SHP77 treated with DMSO at 0.1 percent for 48 hours (cell line): Measurements from ENCODE around the gene LRRTM3.

Experiments used
- DNase-seq: peaks from one replicate; lab custom pipeline; 2025; lab: John Stamatoyannopoulos, UW

LRRTM3 gene

DNA sequence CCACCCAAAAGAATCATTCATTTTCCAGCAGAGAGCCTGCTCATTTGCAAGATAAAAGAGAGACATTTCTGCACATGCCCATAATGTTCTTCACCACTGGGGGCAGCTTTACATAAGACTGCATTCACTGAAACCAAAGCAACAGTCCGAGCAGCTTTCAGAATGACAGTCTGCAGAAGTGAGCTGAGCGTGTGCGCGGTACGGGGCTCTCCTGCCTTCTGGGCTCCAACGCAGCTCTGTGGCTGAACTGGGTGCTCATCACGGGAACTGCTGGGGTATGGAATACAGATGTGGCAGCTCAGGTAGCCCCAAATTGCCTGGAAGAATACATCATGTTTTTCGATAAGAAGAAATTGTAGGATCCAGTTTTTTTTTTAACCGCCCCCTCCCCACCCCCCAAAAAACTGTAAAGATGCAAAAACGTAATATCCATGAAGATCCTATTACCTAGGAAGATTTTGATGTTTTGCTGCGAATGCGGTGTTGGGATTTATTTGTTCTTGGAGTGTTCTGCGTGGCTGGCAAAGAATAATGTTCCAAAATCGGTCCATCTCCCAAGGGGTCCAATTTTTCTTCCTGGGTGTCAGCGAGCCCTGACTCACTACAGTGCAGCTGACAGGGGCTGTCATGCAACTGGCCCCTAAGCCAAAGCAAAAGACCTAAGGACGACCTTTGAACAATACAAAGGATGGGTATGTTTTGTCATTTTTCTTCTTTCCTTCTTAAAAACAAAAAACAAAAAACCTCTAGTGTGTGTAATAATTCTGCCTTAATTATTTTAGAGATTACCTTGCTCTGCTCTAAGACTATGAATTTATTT is at the start of gene LRRTM3:
Gene LRRTM3, plus strand, starts transcription at position 141 of the 820 bp plus-strand sequence.
- peak; percentile 12 for DNase-seq

- DNase-seq, result no peak
These were observed 48.5 kb upstream of the LRRTM3 start for GRCh38 chr10:66877361-66877760.

GRCh38 chr10:66880292-66880691 is 45.5 kb upstream of the LRRTM3 start:
- DNase-seq, result no peak

DNA sequence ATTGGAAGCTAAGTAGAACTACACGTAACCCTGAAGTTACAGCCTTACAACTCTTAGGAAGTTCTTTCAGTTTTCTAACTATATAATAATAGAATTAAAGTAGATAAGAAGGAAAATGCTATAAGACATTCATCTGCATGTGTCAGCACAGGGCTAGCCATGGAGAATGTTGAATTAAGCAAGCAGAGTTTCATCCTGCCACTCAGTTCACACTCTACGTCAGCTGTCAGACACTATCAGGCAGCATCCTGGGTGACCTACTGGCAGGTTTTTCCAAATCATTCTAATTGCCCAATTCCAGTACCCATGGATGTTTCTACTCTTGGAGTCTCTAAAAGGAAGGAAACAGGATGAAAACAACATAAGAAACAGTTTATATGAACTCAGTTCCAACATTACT is 45.0 kb upstream of the LRRTM3 start:
- DNase-seq, result no peak

GRCh38 chr10:66881814-66882213 is 44.0 kb upstream of the LRRTM3 start:
- DNase-seq, result no peak

- DNase-seq, result no peak
These were observed 43.6 kb upstream of the LRRTM3 start for GRCh38 chr10:66882271-66882670.

DNA sequence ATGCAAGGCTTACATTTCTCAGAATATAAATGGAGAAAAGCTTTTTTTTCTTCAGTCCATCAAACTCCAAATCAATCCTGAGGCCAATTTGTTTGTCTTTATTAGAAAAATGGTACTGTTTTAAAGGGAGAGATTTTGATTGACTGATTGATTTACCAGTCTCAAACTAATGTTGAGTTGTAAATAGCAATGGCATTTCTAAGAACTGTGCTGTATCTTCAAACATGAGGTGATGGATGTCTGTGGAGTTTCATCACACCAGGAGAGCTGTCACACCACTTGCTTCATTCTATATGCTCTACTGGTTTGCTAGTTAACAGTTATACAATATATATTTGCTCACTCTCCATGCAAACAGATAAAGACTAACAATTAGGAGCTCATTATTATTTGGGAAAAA is 39.0 kb upstream of the LRRTM3 start:
- no peak for DNase-seq

GRCh38 chr10:66888237-66888636 is 37.6 kb upstream of the LRRTM3 start:
- DNase-seq, result no peak

DNA sequence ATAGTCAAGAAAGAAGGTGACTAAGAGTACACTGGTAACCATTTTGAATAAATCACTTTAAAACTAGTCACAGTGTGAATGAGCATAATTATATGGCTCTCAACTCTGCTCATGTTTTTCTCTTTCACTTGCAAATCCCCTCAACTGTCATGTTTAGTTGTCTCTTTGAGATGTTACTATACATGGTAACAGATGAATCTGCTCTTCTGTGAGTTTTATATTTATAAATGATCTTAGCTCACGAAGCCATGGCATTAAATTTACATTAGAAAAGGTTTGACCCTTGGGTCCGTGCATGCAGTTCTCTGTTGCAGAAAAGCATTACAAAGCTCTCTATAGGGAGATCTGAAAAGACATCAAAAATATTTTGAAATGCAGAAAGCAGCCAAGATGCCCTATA is 33.0 kb upstream of the LRRTM3 start:
- no peak for DNase-seq

- no peak for DNase-seq
These were observed 15.2 kb upstream of the LRRTM3 start for GRCh38 chr10:66910671-66911070.

DNA sequence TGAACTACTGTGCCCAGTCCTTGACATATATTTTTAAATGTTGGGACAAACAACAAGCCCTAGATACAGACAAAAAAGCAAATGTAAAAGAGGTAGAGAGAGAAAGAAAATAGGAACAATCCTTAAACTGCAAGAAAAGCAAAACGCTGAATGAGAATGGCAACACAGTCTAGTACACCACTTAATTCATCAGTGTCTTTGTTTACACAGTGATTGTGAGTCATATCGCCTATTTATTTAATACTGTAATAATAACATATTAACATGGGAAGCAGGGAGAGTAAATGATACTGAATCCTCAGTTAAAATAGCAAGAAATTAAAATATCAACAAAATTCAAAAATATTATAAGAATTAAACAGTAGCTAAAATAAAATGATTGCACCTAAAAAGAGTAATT is 9.8 kb upstream of the LRRTM3 start:
- DNase-seq, result no peak

DNA sequence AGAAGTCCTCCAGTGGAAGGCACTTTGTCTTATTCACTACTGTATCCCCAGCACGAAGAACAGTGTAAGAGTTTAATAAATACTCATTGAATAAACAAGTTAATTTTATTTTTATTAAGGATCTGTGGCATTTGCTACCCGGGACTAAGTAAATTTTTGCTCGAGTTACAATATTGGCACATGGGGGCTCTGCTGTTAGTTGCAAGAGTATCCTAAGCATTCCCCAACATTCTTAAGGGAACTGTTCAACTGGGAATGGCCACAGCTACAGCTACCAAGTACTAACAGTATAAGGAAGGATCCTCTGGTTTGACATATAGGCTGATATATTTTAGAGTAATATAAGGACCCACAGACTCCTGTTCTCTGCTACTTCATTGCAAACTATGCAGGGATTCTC is 8.7 kb upstream of the LRRTM3 start:
- DNase-seq, result no peak

DNA sequence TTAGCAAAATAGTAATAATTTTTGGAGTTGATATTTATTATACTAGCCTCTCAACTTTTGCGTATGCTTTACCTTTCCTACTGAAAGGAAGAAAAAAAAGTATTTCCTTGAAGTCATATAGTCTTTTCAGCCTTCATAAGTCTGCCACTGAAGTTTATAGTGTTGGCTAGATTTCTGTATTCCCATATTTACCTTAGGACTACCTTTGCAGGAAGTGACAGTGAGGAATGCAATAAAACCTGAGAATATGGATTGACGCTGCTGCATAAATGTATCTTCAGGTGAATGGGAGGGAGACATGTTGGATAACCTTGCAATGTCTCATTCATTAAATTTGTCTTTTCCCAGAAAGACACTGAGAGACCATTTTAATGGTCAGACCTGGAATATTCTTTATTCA is 6.6 kb upstream of the LRRTM3 start:
- no peak for DNase-seq

DNA sequence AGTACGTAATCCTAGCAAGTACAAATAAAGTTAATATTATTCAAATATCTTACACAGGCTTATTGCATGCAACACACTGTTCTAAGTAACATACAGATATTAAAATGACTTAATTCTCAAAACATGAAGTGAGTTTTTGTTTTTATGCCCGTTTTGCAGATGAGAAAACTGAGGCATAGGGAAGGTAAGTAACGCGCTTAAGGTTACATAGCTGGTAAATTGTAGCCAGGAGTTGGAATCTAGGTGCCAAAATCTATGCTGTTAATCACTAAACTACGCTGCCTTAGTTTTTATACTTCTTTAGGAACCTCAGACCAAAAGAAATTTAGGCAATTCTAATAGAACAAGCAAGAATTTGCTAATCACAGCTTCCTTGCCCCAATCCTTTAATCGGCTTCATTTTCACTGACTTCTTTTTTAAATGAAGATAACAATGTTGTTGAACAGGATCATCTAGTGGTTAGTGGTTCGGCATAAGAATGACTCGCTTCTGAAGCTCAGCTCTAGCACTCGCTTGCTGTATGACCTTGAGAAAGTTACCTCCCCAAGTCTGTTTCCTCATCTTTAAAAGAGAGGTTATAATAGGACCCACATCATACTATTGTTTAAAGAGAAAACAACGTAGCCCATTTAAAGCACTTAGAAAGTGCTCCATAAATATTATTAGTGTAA is 1.0 kb upstream of the LRRTM3 start:
- no peak for DNase-seq

GRCh38 chr10:66925373-66925772 is 463 bp upstream of the LRRTM3 start:
- no peak for DNase-seq

GRCh38 chr10:66926841-66927240 is 1.0 kb downstream of the LRRTM3 start:
- DNase-seq, result no peak

DNA sequence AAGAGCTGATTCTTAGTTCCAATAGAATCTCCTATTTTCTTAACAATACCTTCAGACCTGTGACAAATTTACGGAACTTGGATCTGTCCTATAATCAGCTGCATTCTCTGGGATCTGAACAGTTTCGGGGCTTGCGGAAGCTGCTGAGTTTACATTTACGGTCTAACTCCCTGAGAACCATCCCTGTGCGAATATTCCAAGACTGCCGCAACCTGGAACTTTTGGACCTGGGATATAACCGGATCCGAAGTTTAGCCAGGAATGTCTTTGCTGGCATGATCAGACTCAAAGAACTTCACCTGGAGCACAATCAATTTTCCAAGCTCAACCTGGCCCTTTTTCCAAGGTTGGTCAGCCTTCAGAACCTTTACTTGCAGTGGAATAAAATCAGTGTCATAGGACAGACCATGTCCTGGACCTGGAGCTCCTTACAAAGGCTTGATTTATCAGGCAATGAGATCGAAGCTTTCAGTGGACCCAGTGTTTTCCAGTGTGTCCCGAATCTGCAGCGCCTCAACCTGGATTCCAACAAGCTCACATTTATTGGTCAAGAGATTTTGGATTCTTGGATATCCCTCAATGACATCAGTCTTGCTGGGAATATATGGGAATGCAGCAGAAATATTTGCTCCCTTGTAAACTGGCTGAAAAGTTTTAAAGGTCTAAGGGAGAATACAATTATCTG is 1.6 kb downstream of the LRRTM3 start:
- DNase-seq, result no peak

DNA sequence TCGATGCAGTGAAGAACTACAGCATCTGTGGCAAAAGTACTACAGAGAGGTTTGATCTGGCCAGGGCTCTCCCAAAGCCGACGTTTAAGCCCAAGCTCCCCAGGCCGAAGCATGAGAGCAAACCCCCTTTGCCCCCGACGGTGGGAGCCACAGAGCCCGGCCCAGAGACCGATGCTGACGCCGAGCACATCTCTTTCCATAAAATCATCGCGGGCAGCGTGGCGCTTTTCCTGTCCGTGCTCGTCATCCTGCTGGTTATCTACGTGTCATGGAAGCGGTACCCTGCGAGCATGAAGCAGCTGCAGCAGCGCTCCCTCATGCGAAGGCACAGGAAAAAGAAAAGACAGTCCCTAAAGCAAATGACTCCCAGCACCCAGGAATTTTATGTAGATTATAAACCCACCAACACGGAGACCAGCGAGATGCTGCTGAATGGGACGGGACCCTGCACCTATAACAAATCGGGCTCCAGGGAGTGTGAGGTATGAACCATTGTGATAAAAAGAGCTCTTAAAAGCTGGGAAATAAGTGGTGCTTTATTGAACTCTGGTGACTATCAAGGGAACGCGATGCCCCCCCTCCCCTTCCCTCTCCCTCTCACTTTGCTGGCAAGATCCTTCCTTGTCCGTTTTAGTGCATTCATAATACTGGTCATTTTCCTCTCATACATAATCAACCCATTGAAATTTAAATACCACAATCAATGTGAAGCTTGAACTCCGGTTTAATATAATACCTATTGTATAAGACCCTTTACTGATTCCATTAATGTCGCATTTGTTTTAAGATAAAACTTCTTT is 2.3 kb downstream of the LRRTM3 start:
- no peak for DNase-seq

DNA sequence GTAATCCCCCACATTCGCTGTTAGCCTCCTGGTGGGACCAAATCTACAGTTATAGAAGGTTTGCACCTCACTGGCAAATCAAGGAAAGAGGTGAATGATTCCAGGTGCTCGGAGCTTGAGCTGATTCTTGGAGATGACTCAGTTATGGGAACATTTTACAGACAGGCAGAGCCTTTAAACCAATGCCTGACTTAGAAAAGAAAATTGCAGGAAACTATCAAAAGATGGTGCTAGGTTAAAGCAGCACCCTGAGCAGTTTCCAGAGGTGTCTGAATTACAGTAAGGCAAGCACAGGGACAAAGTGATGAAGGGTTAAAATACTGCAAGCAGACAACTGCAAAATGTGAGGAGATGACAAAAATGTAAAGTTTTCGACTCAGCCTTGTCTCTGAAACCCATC is 2.9 kb downstream of the LRRTM3 start:
- no peak for DNase-seq

- DNase-seq, result no peak
These were observed 3.5 kb downstream of the LRRTM3 start for GRCh38 chr10:66929375-66929774.

- DNase-seq, result no peak
These were observed 5.6 kb downstream of the LRRTM3 start for GRCh38 chr10:66931340-66931948.

DNA sequence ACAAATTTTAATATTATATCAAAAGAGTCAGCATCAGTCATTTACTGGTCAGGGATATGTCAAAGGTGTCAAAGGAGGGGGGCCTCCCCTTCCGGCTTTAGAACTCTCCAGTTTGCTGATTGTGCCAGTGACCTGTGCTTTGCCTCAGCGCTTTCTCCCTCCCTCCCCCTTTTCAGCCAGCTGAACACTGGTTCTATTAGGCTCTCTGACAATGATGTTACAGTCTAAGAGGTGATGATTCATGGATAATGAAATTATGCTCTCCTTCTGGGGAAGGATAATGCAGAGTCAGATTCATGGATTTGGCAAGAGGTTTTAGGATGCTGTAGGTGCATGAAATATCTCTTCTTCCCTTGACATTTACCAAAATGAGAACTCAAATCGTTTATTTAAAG is 6.1 kb downstream of the LRRTM3 start:
- no peak for DNase-seq
